ENCODE data around the gene CPNE2. TPM values are rescaled to one million over a fixed set of nuclear protein-coding genes. Genes with fewer than 3 reads are reported as not detected.
A peak's percentile ranks its signal among the peaks of the same experiment; 100 is the strongest.
"Not testable (repeated sequence)": the region's sequence is repeated elsewhere in the genome, so short reads cannot be mapped to it uniquely, and the experiment has no call there.

The CPNE2 gene
- total RNA-seq, 1 donor from 2014 or later, result 23.3 TPM

- no peak for DNase-seq
These were observed 76.9 kb downstream of the CPNE2 start for GRCh38 chr16:57169327-57169726.

DNA sequence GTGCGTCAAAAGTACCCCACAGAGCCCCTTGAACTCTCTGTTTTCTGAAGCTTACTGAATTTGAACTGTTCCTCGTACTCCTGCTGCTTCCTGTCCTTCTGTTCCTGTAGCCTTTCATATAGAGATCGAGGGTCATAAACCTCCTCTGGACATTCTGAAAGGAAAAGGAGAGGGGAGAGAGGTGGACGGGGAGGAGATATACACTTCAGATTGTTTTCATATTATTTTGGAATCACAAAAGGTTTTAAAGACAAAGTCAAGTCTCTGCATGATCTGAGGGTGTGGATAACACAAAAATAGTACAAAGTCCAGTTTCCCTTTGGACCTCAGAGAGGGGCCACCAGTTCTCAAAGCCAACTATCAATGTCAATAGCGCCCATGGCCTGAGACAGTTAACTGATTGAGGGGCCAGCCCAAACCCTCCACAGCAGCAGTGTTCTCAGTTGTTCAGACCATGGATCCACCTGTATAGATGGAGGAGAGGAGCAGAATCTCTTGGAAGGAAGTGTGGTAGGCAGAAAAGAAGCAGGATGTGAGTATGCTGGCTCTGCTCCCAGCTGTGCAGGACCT, 80.4 kb downstream of the CPNE2 start:
- no peak for DNase-seq

DNA sequence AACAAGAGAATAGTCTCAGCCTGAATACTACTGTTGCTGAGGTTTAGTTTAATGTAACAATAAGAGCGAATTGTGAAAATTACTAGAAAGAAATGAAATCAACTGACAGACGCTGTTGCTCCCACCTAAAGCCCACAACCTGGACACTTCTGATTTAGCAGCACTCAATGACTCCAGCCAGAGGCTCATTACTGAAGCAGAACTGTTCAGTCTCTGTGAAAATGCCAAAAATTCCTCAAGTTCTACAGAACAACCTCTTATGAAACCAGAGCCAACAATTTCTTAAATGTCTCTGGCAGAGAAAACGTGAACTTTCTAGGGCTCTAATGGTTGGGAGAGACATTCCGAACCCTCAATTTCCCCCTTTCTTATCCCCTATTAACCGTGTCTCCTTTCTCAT, 83.5 kb downstream of the CPNE2 start:
- peak; percentile 40 for DNase-seq

DNA sequence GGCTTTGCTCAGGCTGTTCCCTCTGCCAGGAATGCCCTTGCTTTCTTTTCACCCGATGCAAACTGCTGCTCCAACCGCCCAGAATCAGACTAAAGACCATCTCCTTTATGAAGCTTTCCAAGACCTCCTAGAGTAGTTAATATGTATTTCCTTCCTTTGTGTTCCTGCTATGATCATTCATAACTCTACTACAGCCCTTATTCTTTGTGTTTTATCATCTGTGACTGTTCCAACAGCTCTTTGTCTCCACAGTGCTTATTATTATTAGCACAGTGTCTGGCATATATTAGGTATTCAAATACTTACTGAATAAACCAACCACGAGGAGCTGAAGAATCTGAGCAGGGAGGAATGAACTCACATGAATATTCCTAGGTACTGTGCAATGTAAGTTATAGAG, 85.8 kb downstream of the CPNE2 start:
- DNase-seq, result no peak

- DNase-seq, result no peak
These were observed 86.4 kb downstream of the CPNE2 start for GRCh38 chr16:57178793-57179212.

- DNase-seq, result peak; percentile 13
These were observed 86.9 kb downstream of the CPNE2 start for GRCh38 chr16:57179215-57179828.

DNA sequence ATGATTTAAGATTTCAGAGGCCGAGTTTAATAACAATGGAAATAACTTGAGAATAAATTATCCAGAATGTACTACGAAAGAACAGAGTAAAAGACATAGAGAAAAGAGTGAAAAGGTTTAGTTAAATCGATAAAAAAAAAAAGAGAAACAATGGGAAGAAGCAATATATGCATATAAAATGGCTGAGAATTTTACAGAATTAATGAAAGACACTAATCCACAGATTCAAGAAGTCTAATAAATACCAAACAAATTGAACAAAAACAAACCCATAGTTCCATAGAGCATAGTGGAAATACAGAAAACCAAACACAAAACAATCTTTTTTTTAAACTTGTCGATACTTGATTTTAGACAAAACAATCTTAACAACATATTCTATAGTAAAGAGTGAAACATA, 91.7 kb downstream of the CPNE2 start:
- no peak for DNase-seq

GRCh38 chr16:57184887-57185445, 92.6 kb downstream of the CPNE2 start:
- DNase-seq, result peak; percentile 11

DNA sequence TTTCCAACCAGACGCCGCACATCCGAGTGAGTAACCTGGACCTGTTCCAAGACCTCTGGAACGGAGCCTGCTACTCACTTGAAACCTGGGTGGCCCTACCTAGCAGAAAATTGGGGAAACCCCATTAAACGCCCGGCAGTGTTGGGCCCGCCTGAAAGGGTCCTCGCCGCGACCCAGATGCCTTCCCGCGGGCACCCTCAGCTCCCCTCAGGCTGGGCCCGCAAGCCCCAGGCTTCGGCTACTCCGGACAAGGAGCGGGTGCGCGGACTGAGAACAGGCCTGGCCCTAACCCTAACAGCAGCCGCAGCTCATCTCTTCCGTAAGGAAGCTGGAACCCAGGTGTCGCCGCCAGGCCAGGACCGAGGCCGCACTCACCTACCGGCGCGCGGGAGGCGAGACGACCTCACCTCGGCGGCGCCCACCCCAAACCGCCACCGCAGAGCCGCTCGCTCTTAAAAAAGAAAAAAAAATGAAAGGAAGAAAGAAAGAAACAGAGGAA, 93.1 kb downstream of the CPNE2 start:
- peak; percentile 70 for DNase-seq

GRCh38 chr16:57185945-57186871, 93.8 kb downstream of the CPNE2 start, which contains the start of the genes PSME3IP1 and RSPRY1:
Gene PSME3IP1, minus strand, starts transcription at chr16:57186039. Its CDS starts 12,185 bp downstream, at chr16:57173854.
Gene RSPRY1, plus strand, starts transcription at chr16:57186329. Its CDS starts 18,330 bp downstream, at chr16:57204659.
- DNase-seq, result peak; percentile 100

GRCh38 chr16:57186872-57187854, 94.8 kb downstream of the CPNE2 start:
- DNase-seq, result peak; percentile 62

- DNase-seq, result peak; percentile 16
These were observed 95.7 kb downstream of the CPNE2 start for GRCh38 chr16:57187902-57188710.

DNA sequence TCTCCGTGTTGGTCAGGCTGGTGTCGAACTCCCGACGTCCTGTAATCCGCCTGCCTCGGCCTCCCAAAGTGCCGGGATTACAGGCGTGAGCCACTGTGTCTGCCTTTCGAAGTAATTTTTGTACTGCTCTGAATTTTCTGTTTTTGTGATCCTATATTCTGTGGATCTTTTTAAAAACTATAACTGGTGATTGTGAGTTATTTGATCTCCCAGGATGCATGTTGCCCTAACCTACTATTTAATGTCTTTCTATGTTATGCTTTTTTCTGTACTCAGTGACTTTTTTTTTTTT, 96.3 kb downstream of the CPNE2 start:
- DNase-seq, result no peak

DNA sequence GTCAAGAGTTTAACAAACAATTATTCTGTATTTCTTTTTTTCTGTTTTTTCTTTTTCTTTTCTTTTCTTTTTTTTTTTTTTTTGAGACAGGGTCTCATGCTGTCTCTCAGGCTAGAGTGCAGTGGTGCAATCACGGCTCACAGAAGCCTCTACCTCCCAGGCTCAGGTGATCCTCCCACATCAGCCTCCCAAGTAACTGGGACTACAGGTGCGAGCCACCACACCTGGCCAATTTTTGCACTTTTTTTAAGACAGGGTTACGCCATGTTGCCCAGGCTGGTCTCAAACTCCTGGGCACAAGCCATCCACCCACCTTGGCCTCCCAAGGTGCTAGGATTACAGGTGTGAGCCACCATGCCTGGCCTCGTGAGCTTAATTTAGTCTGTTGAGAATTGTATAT, 97.1 kb downstream of the CPNE2 start:
- not testable (repeated sequence) for DNase-seq

DNA sequence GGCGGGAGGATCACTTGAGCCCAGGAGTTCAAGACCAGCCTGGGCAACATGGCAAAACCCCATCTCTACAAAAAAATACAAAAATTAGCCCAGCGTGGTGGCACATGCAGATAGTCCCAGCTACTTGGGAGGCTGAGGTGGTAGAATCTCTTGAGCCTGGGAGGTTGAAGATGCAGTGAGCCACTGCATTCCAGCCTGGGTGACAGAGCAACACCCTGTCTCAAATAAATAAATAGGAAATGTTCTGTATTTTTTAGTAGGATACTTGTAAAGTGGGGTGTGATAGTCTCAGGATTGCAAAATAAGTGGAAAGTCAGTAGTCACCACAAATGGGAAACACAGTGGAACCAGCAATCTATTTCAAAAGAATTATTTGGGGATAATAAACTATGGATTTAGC, 97.8 kb downstream of the CPNE2 start:
- DNase-seq, result no peak

GRCh38 chr16:57191056-57191571, 98.7 kb downstream of the CPNE2 start:
- DNase-seq, result no peak

DNA sequence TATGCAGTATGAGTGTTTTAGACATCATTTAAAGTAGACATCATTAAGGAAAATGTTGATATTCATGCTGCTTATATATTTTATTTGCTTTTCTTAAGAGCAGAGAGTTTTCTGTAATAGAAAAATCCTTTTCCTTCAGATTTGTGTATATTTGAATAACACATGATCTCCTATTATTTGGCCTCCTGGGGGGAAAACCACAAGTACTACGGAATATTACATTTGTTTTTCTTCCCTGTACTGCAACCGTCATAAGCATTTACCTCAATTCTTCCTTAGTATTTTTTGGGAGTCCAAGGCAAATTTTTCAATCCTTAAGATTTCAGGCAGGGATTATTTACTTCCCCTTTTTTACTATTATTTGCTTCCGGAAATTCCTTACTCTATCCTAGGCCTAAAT, 99.8 kb downstream of the CPNE2 start:
- no peak for DNase-seq

GRCh38 chr16:57192720-57193486, 100.5 kb downstream of the CPNE2 start:
- DNase-seq, result no peak

GRCh38 chr16:57194512-57194911, 102.1 kb downstream of the CPNE2 start:
- DNase-seq, result peak; percentile 37
